Suprapubic skin (tissue), 4 donors: Measurements from ENCODE around the gene CD2AP. TPM values are rescaled to one million over a fixed set of nuclear protein-coding genes. Genes with fewer than 3 reads are reported as not detected.

Experiments
- DNase-seq, 2 donors: peaks; one replicate each; pipeline ENCODE4 v3.0.0-alpha.2; 2019; ENCODE audit warnings: low spot score in 2 of 2
- H3K27ac ChIP-seq: fragments of 200-600 bp; sonication (generic); one replicate; pipeline ENCODE4 v1.5.1; 2019
- H3K27me3 ChIP-seq: fragments of 200-600 bp; sonication (generic); one replicate; pipeline ENCODE4 v1.5.1; 2019
- H3K36me3 ChIP-seq: fragments of 200-600 bp; sonication (generic); one replicate; pipeline ENCODE4 v1.5.1; 2019
- H3K4me1 ChIP-seq: fragments of 200-600 bp; sonication (generic); one replicate; pipeline ENCODE4 v1.5.1; 2019
- H3K4me3 ChIP-seq: fragments of 200-600 bp; sonication (generic); one replicate; pipeline ENCODE4 v1.5.1; 2019; ENCODE audit warnings: mild to moderate bottlenecking
- H3K9me3 ChIP-seq: fragments of 200-600 bp; sonication (generic); one replicate; pipeline ENCODE4 v1.5.1; 2019
- EP300 ChIP-seq: sonication (generic); formaldehyde crosslinking; IDR thresholded peaks from one replicate; pipeline ENCODE4 v1.6.1; 2017; ENCODE audit warnings: antibody characterized with exemption
- POLR2A ChIP-seq, 2 donors: fragments of 450-650 bp; IDR thresholded peaks; one replicate each; pipeline ENCODE4 v1.6.1; 2017; ENCODE audit warnings: antibody characterized with exemption in 2 of 2, mild to moderate bottlenecking in 2 of 2, moderate library complexity in 2 of 2
- POLR2AphosphoS5 ChIP-seq, 3 donors: sonication (generic); formaldehyde crosslinking; IDR thresholded peaks; one replicate each; pipeline ENCODE4 v1.6.1; 2017; ENCODE audit warnings: antibody characterized with exemption in 3 of 3
- WGBS: methylation state at CpG from one replicate; pipeline ENCODE4 v1.1.5; 2018; 5-methylcytosine and 5-hydroxymethylcytosine counted together
- total RNA-seq, 4 donors: library from RNA; depleted of rRNA; stranded (reverse); fragments of >200 nt; gene quantifications; one replicate each; pipeline ENCODE4 v1.1.0, GENCODE V29; 2016
- TF ChIP-seq, protein P1 (sequence below), 2 donors: fragments of 200-600 bp in 1 of 2; fragments of 450-650 bp in 1 of 2; sonication (generic) in 1 of 2; IDR thresholded peaks; one replicate each; pipeline ENCODE4 v1.5.1; 2016 to 2019; ENCODE audit warnings: antibody characterized with exemption in 2 of 2, mild to moderate bottlenecking in 1 of 2, moderate library complexity in 1 of 2

The CD2AP gene
- total RNA-seq, 4 donors from 2014 or later = 20.4 to 41.8 (median 28.3) TPM

DNA sequence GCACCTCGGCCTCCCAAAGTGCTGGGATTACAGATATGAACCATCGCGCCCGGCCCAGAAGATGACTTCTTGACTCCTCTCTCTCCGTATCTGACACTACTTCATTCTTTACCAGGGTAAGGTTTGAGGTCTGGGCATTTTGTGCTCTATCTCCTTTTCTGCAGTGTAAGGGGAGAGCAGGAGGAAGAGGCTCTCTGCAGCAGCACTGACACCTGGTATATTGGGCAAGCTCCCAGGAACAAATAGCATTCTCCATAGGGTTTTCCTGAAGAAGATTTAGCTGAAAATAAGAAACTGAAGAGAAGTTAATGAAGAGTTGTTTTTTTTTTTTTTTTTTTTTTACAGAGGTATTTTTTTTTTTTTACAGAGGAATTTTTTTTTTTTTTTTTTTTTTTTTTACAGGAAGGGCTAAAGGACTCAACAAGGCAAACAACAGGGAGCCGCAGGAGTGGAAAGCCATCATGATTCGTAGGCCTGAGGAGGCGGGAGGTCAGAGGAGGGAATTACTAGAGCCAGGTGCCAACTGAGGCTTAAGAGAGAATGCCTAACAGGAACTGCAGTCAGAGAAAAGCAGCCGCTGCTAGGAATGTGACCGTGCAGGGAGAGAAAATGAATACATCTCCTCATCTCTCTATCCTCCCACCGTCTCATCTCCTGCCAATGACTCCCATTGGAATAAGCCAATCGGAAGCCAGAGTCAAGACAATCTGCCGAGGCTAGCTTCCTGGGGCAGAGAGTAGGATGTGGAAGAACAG is 186.1 kb downstream of the CD2AP start:
- WGBS = 89% methylated on average over 13 of the region's 13 CpGs
- no peaks in the 10 kb centered on the region for H3K9me3 ChIP-seq
- H3K27me3 ChIP-seq = no peaks in the 10 kb centered on the region
- TF ChIP-seq POLR2A (IDR thresholded peaks at IDR 0.05) = no peak
- TF ChIP-seq, protein P1, sequence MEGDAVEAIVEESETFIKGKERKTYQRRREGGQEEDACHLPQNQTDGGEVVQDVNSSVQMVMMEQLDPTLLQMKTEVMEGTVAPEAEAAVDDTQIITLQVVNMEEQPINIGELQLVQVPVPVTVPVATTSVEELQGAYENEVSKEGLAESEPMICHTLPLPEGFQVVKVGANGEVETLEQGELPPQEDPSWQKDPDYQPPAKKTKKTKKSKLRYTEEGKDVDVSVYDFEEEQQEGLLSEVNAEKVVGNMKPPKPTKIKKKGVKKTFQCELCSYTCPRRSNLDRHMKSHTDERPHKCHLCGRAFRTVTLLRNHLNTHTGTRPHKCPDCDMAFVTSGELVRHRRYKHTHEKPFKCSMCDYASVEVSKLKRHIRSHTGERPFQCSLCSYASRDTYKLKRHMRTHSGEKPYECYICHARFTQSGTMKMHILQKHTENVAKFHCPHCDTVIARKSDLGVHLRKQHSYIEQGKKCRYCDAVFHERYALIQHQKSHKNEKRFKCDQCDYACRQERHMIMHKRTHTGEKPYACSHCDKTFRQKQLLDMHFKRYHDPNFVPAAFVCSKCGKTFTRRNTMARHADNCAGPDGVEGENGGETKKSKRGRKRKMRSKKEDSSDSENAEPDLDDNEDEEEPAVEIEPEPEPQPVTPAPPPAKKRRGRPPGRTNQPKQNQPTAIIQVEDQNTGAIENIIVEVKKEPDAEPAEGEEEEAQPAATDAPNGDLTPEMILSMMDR (IDR thresholded peaks at IDR 0.05) = no peak
- TF ChIP-seq EP300 = no peak
- TF ChIP-seq POLR2AphosphoS5 (IDR thresholded peaks at IDR 0.05) = no peak
- no peak for DNase-seq
- no peaks in the 10 kb centered on the region for H3K36me3 ChIP-seq
- H3K4me3 ChIP-seq = no peak overlapping the region
- no peak overlapping the region for H3K27ac ChIP-seq
- no peaks in the 10 kb centered on the region for H3K4me1 ChIP-seq

DNA sequence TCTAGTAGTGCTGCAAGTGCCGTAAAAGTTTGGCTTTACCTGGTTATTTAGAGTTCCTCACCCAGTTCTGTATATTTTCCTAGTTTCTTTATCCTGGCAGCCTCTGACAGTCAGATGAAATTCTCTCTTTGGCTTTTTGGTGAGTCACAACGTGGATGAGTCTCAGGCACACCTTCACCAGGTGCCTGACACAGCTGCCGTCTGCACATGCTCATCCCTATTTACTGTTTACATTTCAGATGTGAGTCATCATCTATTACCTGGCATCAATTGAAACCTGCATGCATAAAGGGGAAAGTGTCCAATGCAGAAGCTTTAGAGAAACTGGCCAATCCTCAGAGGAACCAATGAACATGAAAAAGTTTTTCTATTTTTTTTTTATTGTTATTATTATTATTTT is 187.5 kb downstream of the CD2AP start:
- DNase-seq = no peak
- Histone ChIP-seq H3K9me3 (no peaks in the 10 kb centered on the region), H3K27me3 (no peaks in the 10 kb centered on the region), H3K27ac (peak overlapping the region; percentile 33), H3K4me3 (no peak overlapping the region), H3K36me3 (no peaks in the 10 kb centered on the region), H3K4me1 (peaks cover 8% of the 10 kb centered on the region)
- WGBS = 47% methylated on average over 3 of the region's 3 CpGs
- TF ChIP-seq POLR2A (IDR thresholded peaks at IDR 0.05) (no peak), POLR2AphosphoS5 (IDR thresholded peaks at IDR 0.05) (no peak), EP300 (no peak)
- TF ChIP-seq, protein P1 (IDR thresholded peaks at IDR 0.05) = no peak

DNA sequence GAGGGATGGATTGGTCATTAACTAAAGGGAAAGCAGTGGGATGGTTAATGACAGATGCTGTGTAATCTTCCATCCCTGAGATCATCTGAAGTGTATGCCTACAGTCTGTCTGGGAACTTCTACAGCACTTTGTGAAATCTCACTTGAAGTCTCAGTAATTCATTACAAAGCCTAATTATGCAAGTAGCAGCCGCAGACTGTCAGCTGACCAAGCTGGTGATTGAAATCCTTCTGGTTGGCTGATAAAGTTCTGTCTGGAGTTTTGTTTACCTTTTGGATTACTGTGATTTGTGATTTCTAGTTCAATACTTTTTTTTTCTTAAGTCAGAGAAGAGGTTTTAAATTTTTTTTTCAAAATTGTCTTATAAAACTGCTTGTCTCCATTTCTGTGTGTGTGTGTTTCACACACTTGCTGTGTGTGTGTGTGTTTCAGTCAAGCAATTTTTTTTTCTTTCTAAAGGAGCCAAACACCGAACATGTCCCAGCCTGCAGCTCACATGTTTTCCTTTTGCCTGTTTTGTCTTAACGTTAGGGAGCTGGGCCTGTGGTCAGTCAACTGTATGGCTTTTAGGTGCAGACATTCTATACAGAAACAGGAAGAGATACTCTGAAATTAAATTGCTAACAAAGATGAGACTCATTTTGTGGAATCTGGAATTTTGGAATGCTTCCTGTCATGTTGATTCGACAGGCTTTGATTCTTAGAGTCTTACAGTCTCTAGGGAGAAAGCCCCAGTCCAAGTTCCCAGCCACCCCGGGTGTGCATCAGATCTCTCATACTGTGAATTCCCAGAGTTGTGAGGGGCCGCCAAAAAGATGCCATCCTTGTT is 192.3 kb downstream of the CD2AP start:
- no peak for DNase-seq
- peaks cover 13% of the 10 kb centered on the region for H3K4me1 ChIP-seq
- no peaks in the 10 kb centered on the region for H3K27me3 ChIP-seq

DNA sequence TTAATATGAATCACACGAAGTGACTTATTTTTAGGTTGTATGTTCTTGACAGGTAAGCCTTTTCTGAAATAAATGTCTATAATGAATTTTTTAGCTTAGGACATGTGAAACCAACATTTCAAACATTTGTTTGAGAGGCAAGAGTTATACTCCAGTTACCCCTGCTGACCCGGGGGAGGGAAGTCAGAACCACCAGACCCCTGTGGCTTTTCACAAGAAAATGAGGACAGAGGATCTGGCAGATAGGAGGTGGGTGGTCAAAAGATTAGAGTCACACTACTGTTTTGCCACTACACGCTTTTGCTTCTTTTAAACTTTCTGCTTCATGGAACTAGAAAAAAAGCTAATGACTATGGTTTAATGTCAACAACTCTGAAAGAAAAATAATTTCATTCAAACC is 193.3 kb downstream of the CD2AP start:
- Histone ChIP-seq H3K9me3 (no peaks in the 10 kb centered on the region), H3K27me3 (no peaks in the 10 kb centered on the region), H3K4me3 (no peak overlapping the region), H3K27ac (no peak overlapping the region), H3K4me1 (peaks cover 13% of the 10 kb centered on the region), H3K36me3 (no peaks in the 10 kb centered on the region)
- DNase-seq = no peak
- WGBS = 62% methylated on average over 3 of the region's 3 CpGs
- TF ChIP-seq POLR2AphosphoS5 (IDR thresholded peaks at IDR 0.05) (no peak), EP300 (no peak), POLR2A (IDR thresholded peaks at IDR 0.05) (no peak)
- TF ChIP-seq, protein P1 (IDR thresholded peaks at IDR 0.05) = no peak

More for the DNA sequence above, 192.3 kb downstream of the CD2AP start:
- TF ChIP-seq, protein P1 (IDR thresholded peaks at IDR 0.05) = no peak
- Histone ChIP-seq H3K9me3 (no peaks in the 10 kb centered on the region), H3K27ac (peak overlapping the region; percentile 37), H3K36me3 (no peaks in the 10 kb centered on the region), H3K4me3 (no peak overlapping the region)
- 18% methylated on average over 6 of the region's 6 CpGs for WGBS

DNA sequence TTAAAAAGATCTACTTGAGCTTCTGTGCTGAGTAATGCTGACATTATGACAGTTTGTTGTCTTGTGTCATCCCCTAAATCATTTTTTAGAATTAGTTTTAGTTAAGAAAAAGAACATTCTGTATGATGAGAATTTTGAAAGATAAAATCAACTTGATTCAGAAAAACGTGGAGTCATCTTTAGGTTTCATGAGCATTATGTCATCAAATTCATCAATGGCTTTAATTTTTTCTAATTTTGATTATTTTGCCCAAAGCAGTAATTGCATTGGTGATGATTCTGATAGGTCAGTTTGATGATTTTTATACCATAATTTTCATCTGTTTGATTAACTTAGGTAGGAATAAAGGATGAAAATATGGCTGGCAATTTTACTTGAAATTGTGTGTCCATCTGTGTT is 194.2 kb downstream of the CD2AP start:
- Histone ChIP-seq H3K27me3 (no peaks in the 10 kb centered on the region), H3K36me3 (no peaks in the 10 kb centered on the region), H3K4me3 (no peak overlapping the region), H3K9me3 (no peaks in the 10 kb centered on the region), H3K4me1 (peaks cover 13% of the 10 kb centered on the region), H3K27ac (no peak overlapping the region)
- no peak for DNase-seq
- TF ChIP-seq, protein P1 (IDR thresholded peaks at IDR 0.05) = no peak
- no peak for TF ChIP-seq EP300
- no peak for TF ChIP-seq POLR2AphosphoS5 (IDR thresholded peaks at IDR 0.05)
- TF ChIP-seq POLR2A (IDR thresholded peaks at IDR 0.05) = no peak
- WGBS = 64% methylated on average over 1 of the region's 1 CpG
